SH-SY5Y (cell line): ENCODE measurements around the gene ANGPTL1.

Experiments
- GATA2 ChIP-seq: IDR thresholded peaks from 2 replicates; pipeline ENCODE4 v1.6.1; 2011; ENCODE audit warnings: mild to moderate bottlenecking, low read depth, low read length
- GATA3 ChIP-seq: IDR thresholded peaks from 2 replicates; pipeline ENCODE4 v1.6.1; 2011; ENCODE audit warnings: low read depth, mild to moderate bottlenecking, low read length, moderate library complexity

GRCh38 chr1:178862864-178863263 lies 8.0 kb downstream of the ANGPTL1 start:
- TF ChIP-seq GATA2 = no peak
- no peak for TF ChIP-seq GATA3
